HepG2 (cell line): ENCODE data around the gene CEP164. TPM values are rescaled to one million over a fixed set of nuclear protein-coding genes. Genes with fewer than 3 reads are reported as not detected.
"Not testable (repeated sequence)": the region's sequence is repeated elsewhere in the genome, so short reads cannot be mapped to it uniquely, and the experiment has no call there.

Experiments
- ATAC-seq: fragments of 200-7000 bp; cut with Tn5 transposase; 3 replicates; pipeline ENCODE4 v1.9.1; 2020; ENCODE audit warnings: mild to moderate bottlenecking, moderate library complexity
- BruUV-seq: library from RNA; stranded (reverse); fragments of 400-500 nt; replicated peaks from 2 replicates; lab custom pipeline; 2021; lab: Mats Ljungman, UMichigan
- CTCF ChIA-PET: fragments of 300-600 bp; formaldehyde crosslinking; extraction: SDS; loops from one replicate; lab custom pipeline; 2021; ENCODE audit warnings: low total read pairs, inconsistent platforms, low intra/inter-chr PET ratio; lab: Yijun Ruan, JAX
- POLR2A ChIA-PET: fragments of 350-600 bp; sonication (Branson Sonifier 250); formaldehyde crosslinking; loops from one replicate; lab custom pipeline; 2020; ENCODE audit warnings: antibody characterized with exemption, inconsistent platforms; lab: Yijun Ruan, JAX
- DNase-seq: peaks from one replicate; pipeline ENCODE4 v3.0.0-alpha.2; 2015; ENCODE audit warnings: low spot score
- FAIRE-seq: peaks from 3 replicates; lab custom pipeline; 2011; peaks lifted over from hg19 to GRCh38; lab: Jason Lieb, UNC
- H2AFZ ChIP-seq: one replicate; pipeline ENCODE4 v1.6.1; 2011; ENCODE audit warnings: low read length, inconsistent platforms
- H3K27ac ChIP-seq: fragments of 300-600 bp; 3 replicates; pipeline ENCODE4 v1.8.0; 2011; ENCODE audit warnings: mixed run types, mild to moderate bottlenecking, mixed read lengths, low read length, inconsistent platforms; ENCODE audit not compliant: insufficient read depth; ENCODE audit errors: extremely low read length
- H3K27me3 ChIP-seq, 2 experiments: fragments of 200-600 bp in 1 of 2; 2 replicates in 1 of 2; 3 replicates in 1 of 2; pipeline versions ENCODE4 v1.6.0 to v1.8.0; 2011; ENCODE audit warnings: low read length in 2 of 2, mild to moderate bottlenecking in 2 of 2, moderate library complexity in 2 of 2, inconsistent platforms in 1 of 2; ENCODE audit not compliant: insufficient read depth in 2 of 2, control insufficient read depth in 1 of 2
- H3K36me3 ChIP-seq, 2 experiments: fragments of 200-600 bp in 1 of 2; replicated peaks in 1 of 2; 2 replicates in 1 of 2; 3 replicates in 1 of 2; pipeline versions ENCODE4 v1.5.1 to v1.8.0; 2011; ENCODE audit warnings: low read length in 2 of 2, inconsistent platforms in 1 of 2; ENCODE audit not compliant: insufficient read depth in 2 of 2, control insufficient read depth in 1 of 2
- H3K4me1 ChIP-seq: 2 replicates; pipeline ENCODE4 v1.5.1; 2012; ENCODE audit warnings: low read length, inconsistent platforms; ENCODE audit not compliant: insufficient read depth
- H3K4me2 ChIP-seq: 2 replicates; pipeline ENCODE4 v1.6.0; 2011; ENCODE audit warnings: low read depth, low read length, inconsistent platforms
- H3K4me3 ChIP-seq, 3 experiments: fragments of 200-600 bp in 1 of 3; sonication (generic), shearing (Covaris generic) in 1 of 3; replicated peaks in 1 of 3; 2 replicates each; pipeline ENCODE4 v1.5.1; 2011 to 2016; ENCODE audit warnings: low read length in 3 of 3, inconsistent platforms in 2 of 3, low read depth in 2 of 3, mild to moderate bottlenecking in 2 of 3, control low read depth in 1 of 3, mixed read lengths in 1 of 3; ENCODE audit not compliant: insufficient read depth in 1 of 3
- H3K79me2 ChIP-seq: one replicate; pipeline ENCODE4 v1.6.1; 2011; ENCODE audit warnings: low read length, inconsistent platforms; ENCODE audit not compliant: insufficient read depth
- H3K9ac ChIP-seq: 2 replicates; pipeline ENCODE4 v1.6.0; 2011; ENCODE audit warnings: mild to moderate bottlenecking, low read depth, low read length, inconsistent platforms; ENCODE audit not compliant: insufficient read depth
- H3K9me3 ChIP-seq: 2 replicates; pipeline ENCODE4 v1.5.1; 2012; ENCODE audit warnings: mild to moderate bottlenecking, low read length
- H4K20me1 ChIP-seq: 2 replicates; pipeline ENCODE4 v1.6.0; 2011; ENCODE audit warnings: inconsistent platforms, mild to moderate bottlenecking, low read length, moderate library complexity; ENCODE audit not compliant: insufficient read depth
- HMG20B ChIP-seq: conservative IDR thresholded peaks from 2 replicates; pipeline ENCODE4 v1.6.1; 2016; ENCODE audit warnings: missing genetic modification reagents, missing compliant biosample characterization
- HMGXB3 ChIP-seq: sonication (generic); formaldehyde crosslinking; IDR thresholded peaks from 2 replicates; pipeline ENCODE4 v1.4.0; 2020; ENCODE audit warnings: missing genetic modification reagents, borderline replicate concordance
- KMT2A ChIP-seq: sonication (generic); formaldehyde crosslinking; IDR thresholded peaks from 2 replicates; pipeline ENCODE4 v1.4.0; 2020; ENCODE audit warnings: missing genetic modification reagents
- MLLT10 ChIP-seq: sonication (generic); formaldehyde crosslinking; IDR thresholded peaks from 2 replicates; pipeline ENCODE4 v1.4.0; 2020; ENCODE audit warnings: missing genetic modification reagents
- ZNF142 ChIP-seq: sonication (generic); formaldehyde crosslinking; IDR thresholded peaks from 2 replicates; pipeline ENCODE4 v1.4.0; 2020; ENCODE audit warnings: missing genetic modification reagents
- WGBS: methylation state at CpG from one replicate; pipeline ENCODE4 v1.1.6; 2017; ENCODE audit warnings: low lambda C conversion rate; 5-methylcytosine and 5-hydroxymethylcytosine counted together
- in situ Hi-C: cut with HindIII; loops from 2 replicates; pipeline ENCODE4 v1.10.0; 2017; ENCODE audit warnings: low pct_unique_long_range_greater_than_20kb; ENCODE audit not compliant: extremely low pct_ligation_motif_present
- intact Hi-C: fragments of 100-400 bp; cut with micrococcal nuclease; formaldehyde crosslinking; loops from one replicate; pipeline ENCODE4 v1.10.0; 2022; ENCODE audit not compliant: unreplicated experiment
- polyA plus RNA-seq, 8 experiments: library from polyadenylated mRNA; depleted of rRNA in 3 of 8; stranded (reverse) in 7 of 8; unstranded in 1 of 8; fragments of >200 nt; fragmentation: Illumina TruSeq in 4 of 8; extraction: Trizol in 4 of 8; gene quantifications; 2 replicates each; pipeline versions ENCODE4 v1.2.1 to v1.2.3, GENCODE V29; 2011 to 2016; ENCODE audit warnings: low read depth in 4 of 8, missing spikeins in 1 of 8, mixed read lengths in 1 of 8; ENCODE audit not compliant: insufficient read depth in 1 of 8
- total RNA-seq, 5 experiments: library from RNA; depleted of rRNA; stranded (reverse); fragments of >200 nt; fragmentation: Illumina TruSeq; extraction: Trizol; gene quantifications; 2 replicates each; pipeline ENCODE4 v1.2.3, GENCODE V29; 2016; ENCODE audit warnings: low read depth in 1 of 5

The CEP164 gene
- total and polyA plus RNA-seq, 2 of the 13 experiments (the other 11 are each of a cell fraction or from before 2014, with no cell fraction given): 11.4 to 15.2 TPM

- TF ChIP-seq ZNF142: no peak
- no peak for TF ChIP-seq MLLT10 (CRISPR knock-in tag)
- TF ChIP-seq HMGXB3 (CRISPR knock-in tag): no peak
- no peak for TF ChIP-seq HMG20B (CRISPR knock-in tag)
- TF ChIP-seq KMT2A (CRISPR knock-in tag): no peak
These were observed 128.5 kb downstream of the CEP164 start (continued) for GRCh38 chr11:117456027-117456720.

GRCh38 chr11:117456721-117457029 lies 129.0 kb downstream of the CEP164 start:
- BruUV-seq, H3K4me3 ChIP-seq, H3K9ac ChIP-seq, H3K27ac ChIP-seq, H3K36me3 ChIP-seq, H3K79me2 ChIP-seq, DNase-seq, H3K4me2 ChIP-seq, H3K4me1 ChIP-seq, CTCF ChIA-PET, POLR2A ChIA-PET, FAIRE-seq, in situ Hi-C loops, H4K20me1 ChIP-seq, H2AFZ ChIP-seq, intact Hi-C loops, ATAC-seq, H3K9me3 ChIP-seq: not testable (repeated sequence)
- peaks cover 7 to 14% of the 10 kb centered on the region in 2 experiments; a peak in 4 of 5 replicates for H3K27me3 ChIP-seq
- 33% methylated on average over 8 of the region's 8 CpGs for WGBS
